Uterus (tissue), 4 donors: ENCODE data around the gene MYO19. TPM values are rescaled to one million over a fixed set of nuclear protein-coding genes. Genes with fewer than 3 reads are reported as not detected.

Experiments
- DNase-seq, 2 donors: peaks; one replicate each; pipeline ENCODE4 v3.0.0-alpha.2; 2019 to 2020
- H3K27ac ChIP-seq, 2 donors: fragments of 200-600 bp; sonication (generic); 1 replicate in 1 of 2; 2 replicates in 1 of 2; pipeline ENCODE4 v1.5.1; 2016 to 2018
- H3K27me3 ChIP-seq, 2 donors: fragments of 200-600 bp; sonication (generic); one replicate each; pipeline ENCODE4 v1.5.1; 2018 to 2019; ENCODE audit warnings: control low read depth in 1 of 2
- H3K36me3 ChIP-seq, 2 donors: fragments of 200-600 bp; sonication (generic); one replicate each; pipeline ENCODE4 v1.5.1; 2019; ENCODE audit warnings: control low read depth in 1 of 2
- H3K4me1 ChIP-seq, 2 donors: fragments of 200-600 bp; sonication (generic); one replicate each; pipeline ENCODE4 v1.5.1; 2018 to 2019; ENCODE audit warnings: control low read depth in 1 of 2
- H3K4me3 ChIP-seq, 2 donors: fragments of 200-600 bp; sonication (generic); 1 replicate in 1 of 2; 2 replicates in 1 of 2; pipeline ENCODE4 v1.5.1; 2018 to 2019; ENCODE audit warnings: mild to moderate bottlenecking in 1 of 2
- H3K9me3 ChIP-seq, 2 donors: fragments of 200-600 bp; sonication (generic); one replicate each; pipeline ENCODE4 v1.5.1; 2019; ENCODE audit warnings: control low read depth in 1 of 2
- CTCF ChIP-seq, 4 experiments: fragments of 200-600 bp in 2 of 4; fragments of 450-650 bp in 2 of 4; sonication (generic) in 2 of 4; IDR thresholded peaks; one replicate each; pipeline ENCODE4 v1.5.1; 2016 to 2019; ENCODE audit warnings: antibody characterized with exemption in 4 of 4, mild to moderate bottlenecking in 2 of 4, moderate library complexity in 1 of 4
- POLR2A ChIP-seq, 2 donors: fragments of 450-650 bp; IDR thresholded peaks; one replicate each; pipeline ENCODE4 v1.6.1; 2016; ENCODE audit warnings: antibody characterized with exemption in 2 of 2, mild to moderate bottlenecking in 1 of 2, moderate library complexity in 1 of 2
- intact Hi-C: fragments of 100-400 bp; cut with DNase I; formaldehyde crosslinking; loops from one replicate; pipeline ENCODE4 v1.15.1; 2023; ENCODE audit warnings: low total_unique reads
- total RNA-seq, 4 donors: library from RNA; depleted of rRNA in 3 of 4; stranded (reverse); fragments of >200 nt in 3 of 4; gene quantifications; one replicate each; pipeline versions ENCODE4 v1.1.0 to v1.2.4, GENCODE V29; 2014 to 2023
- donor health status: DM: yes; HTN: yes; CAD: no.

Gene MYO19
- total RNA-seq, 4 donors from 2014 or later: 7.9 to 69.7 (median 48.5) TPM

- Histone ChIP-seq H3K36me3 (no peaks in the 10 kb centered on the region), H3K4me3 (no peak overlapping the region), H3K9me3 (no peaks in the 10 kb centered on the region), H3K4me1 (no peaks in the 10 kb centered on the region), H3K27ac (no peak overlapping the region), H3K27me3 (no peaks in the 10 kb centered on the region)
- no peak for DNase-seq
- intact Hi-C loops: no loop called here
- TF ChIP-seq POLR2A (IDR thresholded peaks at IDR 0.05): no peak
- TF ChIP-seq CTCF (IDR thresholded peaks at IDR 0.05): no peak
Observed at GRCh38 chr17:36523113-36523512, 11.6 kb downstream of the MYO19 start.

GRCh38 chr17:36515837-36516236 is 18.8 kb downstream of the MYO19 start:
- TF ChIP-seq POLR2A (IDR thresholded peaks at IDR 0.05) (no peak), CTCF (IDR thresholded peaks at IDR 0.05) (no peak)
- Histone ChIP-seq H3K36me3 (no peaks in the 10 kb centered on the region), H3K27me3 (no peaks in the 10 kb centered on the region), H3K4me3 (no peak overlapping the region), H3K4me1 (no peaks in the 10 kb centered on the region), H3K9me3 (no peaks in the 10 kb centered on the region), H3K27ac (no peak overlapping the region)
- DNase-seq: no peak
- intact Hi-C loops: no loop called here

- no peak overlapping the region for H3K4me3 ChIP-seq
- intact Hi-C loops: no loop called here
- no peak overlapping the region for H3K27ac ChIP-seq
- no peaks in the 10 kb centered on the region for H3K9me3 ChIP-seq
- no peak for TF ChIP-seq POLR2A (IDR thresholded peaks at IDR 0.05)
- no peak for TF ChIP-seq CTCF (IDR thresholded peaks at IDR 0.05)
- no peaks in the 10 kb centered on the region for H3K36me3 ChIP-seq
- DNase-seq: no peak
- no peaks in the 10 kb centered on the region for H3K4me1 ChIP-seq
- H3K27me3 ChIP-seq: no peaks in the 10 kb centered on the region
Observed at GRCh38 chr17:36514856-36515255, 19.8 kb downstream of the MYO19 start.

- no peak overlapping the region for H3K27ac ChIP-seq
- no peak for DNase-seq
- H3K36me3 ChIP-seq: no peaks in the 10 kb centered on the region
- TF ChIP-seq CTCF (IDR thresholded peaks at IDR 0.05) (no peak), POLR2A (IDR thresholded peaks at IDR 0.05) (no peak)
- intact Hi-C loops: no loop called here
- H3K4me1 ChIP-seq: no peaks in the 10 kb centered on the region
- no peaks in the 10 kb centered on the region for H3K27me3 ChIP-seq
- no peaks in the 10 kb centered on the region for H3K9me3 ChIP-seq
- no peak overlapping the region for H3K4me3 ChIP-seq
Observed at GRCh38 chr17:36512641-36513040, 22.0 kb downstream of the MYO19 start.

- Histone ChIP-seq H3K27ac (no peak overlapping the region), H3K4me3 (no peak overlapping the region), H3K27me3 (no peaks in the 10 kb centered on the region), H3K36me3 (no peaks in the 10 kb centered on the region), H3K4me1 (no peaks in the 10 kb centered on the region), H3K9me3 (no peaks in the 10 kb centered on the region)
- intact Hi-C loops: no loop called here
- TF ChIP-seq POLR2A (IDR thresholded peaks at IDR 0.05) (no peak), CTCF (IDR thresholded peaks at IDR 0.05) (no peak)
- no peak for DNase-seq
Observed at GRCh38 chr17:36511216-36511615, 23.5 kb downstream of the MYO19 start.
